Motor neuron (in vitro differentiated cells): ENCODE results near the gene LAMP1. TPM values are rescaled to one million over a fixed set of nuclear protein-coding genes. Genes with fewer than 3 reads are reported as not detected.
A peak's percentile ranks its signal among the peaks of the same experiment; 100 is the strongest.
"Not testable (repeated sequence)": the region's sequence is repeated elsewhere in the genome, so short reads cannot be mapped to it uniquely, and the experiment has no call there.

Source experiments
- ATAC-seq, 8 experiments: fragments of 200-7000 bp; cut with Tn5 transposase; replicated peaks in 6 of 8; 2 replicates each; pipeline ENCODE4 v1.8.0; 2021; ENCODE audit warnings: mild to moderate bottlenecking in 8 of 8, moderate library complexity in 8 of 8
- H3K27ac ChIP-seq, 2 donors: fragments of 250-450 bp; sonication (Bioruptor Pico); 2 replicates each; pipeline ENCODE4 v1.9.0; 2021; ENCODE audit warnings: antibody characterized with exemption in 2 of 2, mild to moderate bottlenecking in 2 of 2, moderate library complexity in 1 of 2
- H3K4me1 ChIP-seq, 2 donors: fragments of 250-450 bp; sonication (Bioruptor Pico); replicated peaks in 1 of 2; 2 replicates each; pipeline ENCODE4 v1.6.1; 2021; ENCODE audit warnings: antibody characterized with exemption in 2 of 2, mild to moderate bottlenecking in 2 of 2, moderate library complexity in 1 of 2
- H3K4me3 ChIP-seq, 5 donors: fragments of 250-450 bp; sonication (Bioruptor Pico); 2 replicates each; pipeline ENCODE4 v1.9.0; 2021; ENCODE audit warnings: antibody characterized with exemption in 5 of 5, mild to moderate bottlenecking in 5 of 5, moderate library complexity in 4 of 5
- WGBS, 10 experiments: fragments of 450-650 bp; shearing (Covaris generic); methylation state at CpG; one replicate each; pipeline ENCODE4 v1.0.0; 2022; 5-methylcytosine and 5-hydroxymethylcytosine counted together
- in situ Hi-C, 9 experiments: fragments of 400-800 bp; cut with MboI; loops; one replicate each; pipeline ENCODE4 v1.15.0; 2021; ENCODE audit warnings: low sequenced_read_pairs in 9 of 9, low pct_unique_long_range_greater_than_20kb in 2 of 9; ENCODE audit not compliant: unreplicated experiment in 9 of 9
- total RNA-seq, 8 experiments: library from RNA; unstranded; fragments of 300-600 nt; gene quantifications; 2 replicates each; pipeline versions ENCODE4 v1.2.3 to v1.2.4, GENCODE V29; 2022

LAMP1 gene, protein sequence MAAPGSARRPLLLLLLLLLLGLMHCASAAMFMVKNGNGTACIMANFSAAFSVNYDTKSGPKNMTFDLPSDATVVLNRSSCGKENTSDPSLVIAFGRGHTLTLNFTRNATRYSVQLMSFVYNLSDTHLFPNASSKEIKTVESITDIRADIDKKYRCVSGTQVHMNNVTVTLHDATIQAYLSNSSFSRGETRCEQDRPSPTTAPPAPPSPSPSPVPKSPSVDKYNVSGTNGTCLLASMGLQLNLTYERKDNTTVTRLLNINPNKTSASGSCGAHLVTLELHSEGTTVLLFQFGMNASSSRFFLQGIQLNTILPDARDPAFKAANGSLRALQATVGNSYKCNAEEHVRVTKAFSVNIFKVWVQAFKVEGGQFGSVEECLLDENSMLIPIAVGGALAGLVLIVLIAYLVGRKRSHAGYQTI
- 100 to 1,000 TPM in 3 of 8 experiments, 10 to 100 TPM in 5; 41.5 to 367 (median 70.1) TPM for total RNA-seq

DNA sequence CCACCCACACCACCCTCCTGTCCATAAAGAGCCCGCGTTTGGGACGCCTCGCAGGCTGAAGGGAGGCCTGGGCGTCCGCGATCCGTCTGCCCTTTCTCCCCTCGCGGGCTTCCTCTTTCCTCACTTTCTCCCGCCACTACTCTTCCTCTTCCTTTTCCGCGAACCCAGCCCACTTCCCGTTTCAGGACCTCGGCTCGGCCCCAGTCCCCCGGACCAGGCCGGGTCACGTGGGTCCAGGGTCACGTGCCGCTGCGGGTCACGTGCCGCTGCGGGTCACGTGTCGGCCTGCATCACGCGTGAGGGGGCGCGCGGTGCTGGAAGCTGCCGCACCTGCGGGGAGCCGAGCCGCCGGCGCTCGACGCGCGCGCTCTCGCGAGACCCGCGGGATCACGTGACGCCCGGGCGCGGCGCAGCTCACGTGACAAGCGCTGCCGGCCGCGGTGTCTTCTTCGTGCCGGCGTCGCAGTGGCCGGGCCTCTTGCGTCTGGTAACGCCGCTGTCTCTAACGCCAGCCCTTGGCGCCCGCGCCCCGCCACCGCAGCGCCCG lies at the start of gene LAMP1:
Gene LAMP1 (plus strand): TSS at position 417 of the 547 bp plus-strand sequence. CDS start 196 bp downstream, outside the sequence.
- Histone ChIP-seq H3K4me1 (peaks cover 7 to 12% of the 10 kb centered on the region in 2 donors), H3K27ac (peak within 1 kb of the TSS; percentile 63 to 92), H3K4me3 (peak within 1 kb of the TSS; percentile 64 to 90 (median 82))
- WGBS, 10 experiments: 0 to 2% (median 0%) methylated on average over 1 to 12 of the region's 74 CpGs; no CpG with 5 or more reads in 6 of the 10 experiments
- ATAC-seq: peak; percentile 73 to 95 (median 90)
- in situ Hi-C loops: no loop called here

- 80 to 100% (median 94%) methylated on average over 1 to 10 of the region's 11 CpGs; no CpG with 5 or more reads in 2 of the 10 experiments for WGBS, 10 experiments
- ATAC-seq: no peak
- in situ Hi-C loops: no loop called here
These were observed 44.4 kb upstream of the LAMP1 start for GRCh38 chr13:113252516-113253095.

DNA sequence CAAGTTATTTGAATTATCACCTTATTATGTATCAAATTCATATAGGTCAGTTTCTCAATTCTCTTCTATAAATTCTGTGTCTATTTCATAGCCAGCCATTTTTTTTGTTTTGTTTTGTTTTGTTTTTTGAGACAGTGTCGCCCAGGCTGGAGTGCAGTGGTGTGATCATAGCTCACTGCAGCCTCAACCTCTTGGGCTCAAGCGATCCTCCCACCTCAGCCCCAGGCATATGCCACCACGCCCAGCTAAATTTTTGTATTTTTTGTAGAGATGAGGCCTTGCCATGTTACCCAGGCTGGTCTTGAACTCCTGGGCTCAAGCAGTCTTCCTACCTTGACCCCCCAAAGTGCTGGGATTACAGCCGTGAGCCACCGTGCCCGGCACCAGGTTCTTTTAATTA lies 39.1 kb upstream of the LAMP1 start:
- H3K27ac ChIP-seq, in situ Hi-C loops, H3K4me1 ChIP-seq, H3K4me3 ChIP-seq: not testable (repeated sequence)
- peak in 3 of 8 experiments; percentile 77 to 83 (median 81) for ATAC-seq
- 24 to 100% (median 93%) methylated on average over 1 to 6 of the region's 6 CpGs; no CpG with 5 or more reads in 1 of the 10 experiments for whole genome bisulfite sequencing, 10 experiments

More at GRCh38 chr13:113252516-113253095, 44.4 kb upstream of the LAMP1 start:
- no peak overlapping the region for H3K27ac ChIP-seq
- H3K4me3 ChIP-seq: no peak overlapping the region
- no peaks in the 10 kb centered on the region for H3K4me1 ChIP-seq

DNA sequence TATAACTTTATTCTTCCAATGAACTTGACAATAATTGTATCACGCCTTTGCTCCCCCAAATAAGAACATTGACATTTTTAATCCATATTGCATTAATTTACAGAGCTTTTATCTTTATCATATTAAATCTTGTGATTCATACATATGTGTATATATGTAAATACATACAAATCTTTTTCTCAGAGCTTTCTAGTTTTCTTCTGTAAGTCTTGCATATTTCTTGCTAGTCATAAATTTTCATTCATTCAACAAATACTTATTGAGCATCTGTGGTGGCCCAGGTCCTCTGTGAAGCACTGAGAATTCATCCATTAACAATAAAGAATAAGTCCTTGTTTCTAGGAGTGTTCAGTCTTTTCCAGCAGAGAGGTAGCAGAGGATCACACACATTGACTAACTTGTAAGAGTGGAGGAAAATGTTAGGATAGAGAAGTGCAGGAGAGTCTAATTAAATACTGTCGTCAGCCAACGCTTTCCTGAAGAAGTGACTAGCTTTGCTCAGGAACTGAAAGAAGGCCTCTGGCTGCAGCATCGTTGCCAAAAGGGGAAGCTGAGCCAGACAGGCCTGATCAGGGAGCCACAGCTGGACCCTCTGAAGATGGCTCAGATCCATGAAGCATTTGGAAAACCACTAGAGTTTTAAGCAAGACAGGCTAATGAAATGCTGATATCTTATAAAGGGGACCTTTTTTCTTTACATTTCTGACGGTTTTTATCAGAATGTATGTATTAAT lies 38.6 kb upstream of the LAMP1 start:
- H3K4me3 ChIP-seq: no peak overlapping the region
- ATAC-seq: peak in 3 of 8 experiments; percentile 47 to 88 (median 58)
- 45 to 100% (median 93%) methylated on average over 1 to 5 of the region's 5 CpGs for WGBS, 10 experiments
- H3K27ac ChIP-seq: no peak overlapping the region
- in situ Hi-C loops: no loop called here
- no peaks in the 10 kb centered on the region for H3K4me1 ChIP-seq

- WGBS, 10 experiments: 69 to 100% (median 85%) methylated on average over 3 to 13 of the region's 13 CpGs; no CpG with 5 or more reads in 2 of the 10 experiments
- Histone ChIP-seq H3K4me1 (no peaks in the 10 kb centered on the region), H3K27ac (no peak overlapping the region), H3K4me3 (no peak overlapping the region)
- ATAC-seq: no peak
- in situ Hi-C loops: no loop called here
These were observed 36.0 kb upstream of the LAMP1 start for GRCh38 chr13:113260996-113261395.

DNA sequence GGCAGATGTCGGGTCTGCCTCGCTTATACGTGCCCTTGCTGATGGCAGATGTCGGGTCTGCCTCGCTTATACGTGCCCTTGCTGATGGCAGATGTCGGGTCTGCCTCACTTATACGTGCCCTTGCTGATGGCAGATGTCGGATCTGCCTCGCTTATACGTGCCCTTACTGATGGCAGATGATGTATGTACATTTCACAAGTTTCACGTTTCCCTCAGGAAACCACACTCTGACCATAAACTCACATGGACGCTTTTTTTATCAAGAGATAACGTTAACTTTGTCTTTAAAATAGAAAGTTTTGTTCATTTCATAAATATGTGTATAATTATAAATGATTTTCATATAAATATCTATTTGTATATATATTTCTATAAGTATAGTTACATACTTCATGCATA lies 34.0 kb upstream of the LAMP1 start:
- ATAC-seq, H3K4me3 ChIP-seq, in situ Hi-C loops, H3K27ac ChIP-seq, H3K4me1 ChIP-seq: not testable (repeated sequence)
- WGBS, 10 experiments: 14 to 100% (median 92%) methylated on average over 1 to 5 of the region's 14 CpGs; no CpG with 5 or more reads in 4 of the 10 experiments

- in situ Hi-C loops: no loop called here
- Histone ChIP-seq H3K27ac (no peak overlapping the region), H3K4me1 (no peaks in the 10 kb centered on the region), H3K4me3 (no peak overlapping the region)
- WGBS, 10 experiments: 90 to 100% (median 97%) methylated on average over 2 to 8 of the region's 20 CpGs; no CpG with 5 or more reads in 2 of the 10 experiments
- ATAC-seq: peak in 2 of 8 experiments; percentile 9 to 26
These were observed 29.2 kb upstream of the LAMP1 start for GRCh38 chr13:113267642-113268405.

DNA sequence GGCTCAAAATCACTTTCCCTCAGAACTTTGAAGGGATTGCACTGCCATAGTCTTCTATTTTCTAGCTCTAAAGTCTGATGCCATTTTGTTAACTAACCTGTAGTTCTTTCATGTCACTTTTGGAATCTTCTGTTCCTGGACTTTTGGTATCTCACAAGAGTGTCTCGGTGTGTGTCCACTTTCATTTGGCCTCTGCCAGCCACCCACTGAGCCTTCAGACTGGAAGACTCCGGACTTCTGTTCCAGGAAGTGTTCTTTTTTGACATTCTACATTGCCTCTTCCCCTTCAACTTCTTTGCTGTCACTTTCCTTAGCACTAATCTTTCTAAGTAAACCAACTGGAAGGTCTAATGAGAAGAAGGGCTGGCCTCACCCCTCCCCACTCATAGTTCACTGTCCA lies 25.0 kb upstream of the LAMP1 start:
- 86 to 100% (median 94%) methylated on average over 1 to 2 of the region's 2 CpGs; no CpG with 5 or more reads in 4 of the 10 experiments for WGBS, 10 experiments
- H3K4me1 ChIP-seq: peaks cover 0 to 5% of the 10 kb centered on the region in 2 donors
- no peak for ATAC-seq
- H3K27ac ChIP-seq: no peak overlapping the region
- in situ Hi-C loops: no loop called here
- H3K4me3 ChIP-seq: no peak overlapping the region

DNA sequence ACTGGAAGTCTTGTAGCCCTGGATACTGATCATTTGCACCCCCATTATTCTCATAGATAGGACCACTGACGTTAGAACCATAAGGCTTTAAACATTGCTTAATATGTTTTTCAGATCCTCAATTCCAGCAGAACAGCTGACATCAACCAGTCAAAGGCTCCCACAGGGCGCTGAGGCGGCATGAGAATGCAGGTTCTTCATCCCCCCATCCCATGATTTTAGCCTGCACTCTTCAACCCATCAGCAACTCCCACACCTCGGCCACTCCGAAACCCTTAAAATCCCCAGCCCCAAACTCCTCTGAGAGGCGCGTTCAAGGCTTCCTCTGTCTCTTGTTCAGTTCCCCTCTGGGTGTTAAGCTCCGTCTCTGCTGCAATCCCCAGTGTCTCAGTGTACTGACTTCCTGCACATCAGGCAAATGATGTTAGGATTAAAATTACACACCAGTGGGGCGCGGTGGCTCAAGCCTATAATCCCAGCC lies 24.3 kb upstream of the LAMP1 start:
- in situ Hi-C loops: no loop called here
- Histone ChIP-seq H3K4me1 (peaks cover 0 to 5% of the 10 kb centered on the region in 2 donors), H3K4me3 (no peak overlapping the region), H3K27ac (no peak overlapping the region)
- no peak for ATAC-seq
- 57 to 100% (median 89%) methylated on average over 1 to 8 of the region's 10 CpGs for WGBS, 10 experiments

GRCh38 chr13:113273321-113273720 lies 23.7 kb upstream of the LAMP1 start:
- no peak for ATAC-seq
- H3K4me1 ChIP-seq: peaks cover 0 to 5% of the 10 kb centered on the region in 2 donors
- in situ Hi-C loops: no loop called here
- WGBS, 10 experiments: 41 to 83% (median 75%) methylated on average over 1 to 6 of the region's 6 CpGs; no CpG with 5 or more reads in 3 of the 10 experiments
- H3K4me3 ChIP-seq: no peak overlapping the region
- H3K27ac ChIP-seq: no peak overlapping the region

- WGBS, 10 experiments: 64 to 100% (median 85%) methylated on average over 1 to 14 of the region's 15 CpGs; no CpG with 5 or more reads in 4 of the 10 experiments
- ATAC-seq: peak in 2 of 8 experiments; percentile 32 to 70
- in situ Hi-C loops: no loop called here
- Histone ChIP-seq H3K27ac (no peak overlapping the region), H3K4me3 (no peak overlapping the region), H3K4me1 (peaks cover 0 to 5% of the 10 kb centered on the region in 2 donors)
These were observed 23.0 kb upstream of the LAMP1 start for GRCh38 chr13:113273851-113274590.
